Measurements from ENCODE around the gene ST14.
A peak's percentile ranks its signal among the peaks of the same experiment; 100 is the strongest.
"Not testable (repeated sequence)": the region's sequence is repeated elsewhere in the genome, so short reads cannot be mapped to it uniquely, and the experiment has no call there.

ST14 gene

DNA sequence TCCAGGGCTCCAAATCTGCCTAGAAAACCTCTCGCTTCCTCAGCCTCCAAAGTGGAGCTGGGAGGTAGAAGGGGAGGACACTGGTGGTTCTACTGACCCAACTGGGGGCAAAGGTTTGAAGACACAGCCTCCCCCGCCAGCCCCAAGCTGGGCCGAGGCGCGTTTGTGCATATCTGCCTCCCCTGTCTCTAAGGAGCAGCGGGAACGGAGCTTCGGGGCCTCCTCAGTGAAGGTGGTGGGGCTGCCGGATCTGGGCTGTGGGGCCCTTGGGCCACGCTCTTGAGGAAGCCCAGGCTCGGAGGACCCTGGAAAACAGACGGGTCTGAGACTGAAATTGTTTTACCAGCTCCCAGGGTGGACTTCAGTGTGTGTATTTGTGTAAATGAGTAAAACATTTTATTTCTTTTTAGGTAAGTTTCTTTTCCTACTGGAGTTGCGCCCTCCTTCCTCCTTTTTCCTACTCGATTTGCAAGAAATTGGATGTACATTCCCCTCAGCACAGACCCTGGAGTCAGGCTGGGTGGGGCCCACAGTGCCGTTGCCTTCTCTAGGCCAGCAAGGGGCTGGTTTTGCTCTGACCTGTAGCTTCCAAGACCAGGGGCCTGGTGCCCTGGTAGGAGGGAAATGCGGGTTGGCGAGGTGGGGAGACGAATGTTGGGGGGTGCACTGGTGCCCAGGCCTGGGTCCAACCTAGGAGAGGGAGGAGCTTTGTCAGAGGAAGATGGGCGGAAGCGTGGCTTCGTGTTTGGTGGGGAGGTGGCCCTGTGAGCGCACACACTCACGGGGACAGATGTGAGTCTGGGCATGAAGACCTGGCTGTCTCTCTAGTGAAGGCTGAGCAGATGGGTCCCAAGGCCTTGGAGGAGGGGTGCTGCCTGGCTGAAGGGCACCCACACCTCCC, 50.6 kb downstream of the ST14 start:
- DNase-seq = peak; percentile 23

DNA sequence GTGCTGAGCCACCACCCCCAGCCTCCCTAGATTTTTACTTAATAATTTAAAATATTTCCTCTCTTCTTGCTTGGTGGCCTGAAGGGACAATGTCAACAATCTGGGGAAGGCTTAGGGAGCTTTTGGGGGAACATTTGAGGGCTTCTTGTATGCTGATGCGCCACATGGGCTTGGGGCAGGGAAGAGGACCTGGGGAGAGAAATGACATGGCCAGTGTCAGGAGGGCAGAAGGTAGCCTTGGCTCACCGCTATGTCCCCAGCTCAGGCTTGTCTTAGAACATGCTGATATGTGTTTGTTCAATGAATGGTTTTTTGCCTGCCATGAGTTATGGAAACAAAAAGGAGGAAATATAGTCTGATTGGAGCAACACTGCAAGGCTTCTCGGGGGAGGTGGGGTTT, 51.6 kb downstream of the ST14 start:
- peak; percentile 26 for DNase-seq

- peak; percentile 19 for DNase-seq
Observed at GRCh38 chr11:130211781-130212401, 52.3 kb downstream of the ST14 start.

- no peak for DNase-seq
Observed at GRCh38 chr11:130212431-130212961, 52.9 kb downstream of the ST14 start.

DNA sequence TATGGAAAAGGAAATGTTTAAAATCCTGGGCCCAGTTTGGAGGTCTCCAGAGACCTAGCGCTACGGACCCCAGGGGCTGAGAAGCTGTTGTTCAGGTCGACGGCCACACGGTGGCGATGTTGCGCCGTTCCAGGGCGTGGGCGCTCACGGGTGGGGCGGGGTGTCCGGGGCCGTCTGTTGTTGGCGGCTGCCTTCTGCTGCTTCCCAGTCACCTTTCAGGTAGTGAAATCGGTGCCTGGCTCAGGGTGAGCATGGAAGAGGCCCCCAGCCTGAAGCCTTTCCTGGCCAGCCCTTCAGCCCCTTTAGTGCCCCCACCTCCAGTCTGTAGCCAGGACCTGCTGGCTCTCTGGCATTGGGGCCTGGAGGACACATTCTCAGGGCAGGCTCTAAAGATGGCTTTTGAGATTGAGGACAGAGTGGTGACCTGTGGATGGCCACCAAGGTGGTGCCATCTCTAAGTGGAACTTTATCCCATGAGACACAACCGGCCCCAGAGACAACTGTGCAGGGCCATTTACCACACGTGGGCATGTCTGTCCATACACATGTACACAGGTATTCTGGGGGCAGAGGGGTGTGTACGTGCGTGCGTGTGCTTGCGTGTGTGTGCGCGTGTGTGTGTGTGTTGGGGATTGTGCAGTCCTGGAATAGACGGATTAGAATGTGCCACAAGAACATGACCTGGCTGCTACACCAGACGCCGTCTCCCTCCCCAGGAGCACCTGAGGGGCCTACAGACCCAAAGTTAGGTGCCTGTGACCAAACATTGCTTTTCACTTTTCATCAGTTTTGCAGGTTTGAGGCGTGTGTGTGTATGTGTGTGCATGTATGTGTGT, 53.8 kb downstream of the ST14 start:
- peak; percentile 82 for DNase-seq

- no peak for DNase-seq
Observed at GRCh38 chr11:130213979-130214281, 54.3 kb downstream of the ST14 start.

DNA sequence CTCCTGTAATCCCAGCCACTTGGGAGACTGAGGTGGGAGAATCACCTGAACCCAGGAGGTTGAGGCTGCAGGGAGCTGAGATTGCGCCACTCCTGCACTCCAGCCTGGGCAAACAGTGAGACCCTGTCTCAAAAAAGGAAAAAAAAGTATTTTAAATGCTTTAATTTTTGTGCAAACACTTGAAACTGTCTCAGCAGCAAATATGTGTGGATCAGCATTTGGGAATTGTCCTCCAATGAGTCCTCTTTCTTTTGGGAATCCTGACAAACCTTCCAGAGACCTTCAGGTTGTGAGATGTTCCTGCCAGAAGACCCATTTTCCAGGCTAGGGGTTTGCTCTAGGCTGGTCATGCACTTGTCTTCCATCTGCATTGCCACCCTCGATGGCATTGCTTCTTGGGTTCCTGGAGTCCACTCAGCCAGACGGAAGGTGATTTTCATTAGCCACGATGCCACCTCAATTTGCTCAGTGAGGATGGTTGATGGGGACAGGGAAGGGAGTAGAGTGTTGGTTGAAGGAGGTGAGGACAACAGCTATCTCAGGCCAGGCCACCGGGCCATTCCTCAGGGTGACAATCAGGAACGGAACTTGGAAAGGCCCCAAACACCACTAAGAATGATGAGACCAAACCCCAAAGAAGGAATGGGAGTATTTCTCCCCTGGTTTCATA, 55.4 kb downstream of the ST14 start:
- peak; percentile 34 for DNase-seq

GRCh38 chr11:130215531-130216220, 56.1 kb downstream of the ST14 start:
- DNase-seq = peak; percentile 21

GRCh38 chr11:130216221-130216550, 56.6 kb downstream of the ST14 start:
- DNase-seq = no peak

- DNase-seq = no peak
Observed at GRCh38 chr11:130216591-130217132, 57.1 kb downstream of the ST14 start.

GRCh38 chr11:130217133-130218031, 57.8 kb downstream of the ST14 start:
- peak; percentile 27 for DNase-seq

DNA sequence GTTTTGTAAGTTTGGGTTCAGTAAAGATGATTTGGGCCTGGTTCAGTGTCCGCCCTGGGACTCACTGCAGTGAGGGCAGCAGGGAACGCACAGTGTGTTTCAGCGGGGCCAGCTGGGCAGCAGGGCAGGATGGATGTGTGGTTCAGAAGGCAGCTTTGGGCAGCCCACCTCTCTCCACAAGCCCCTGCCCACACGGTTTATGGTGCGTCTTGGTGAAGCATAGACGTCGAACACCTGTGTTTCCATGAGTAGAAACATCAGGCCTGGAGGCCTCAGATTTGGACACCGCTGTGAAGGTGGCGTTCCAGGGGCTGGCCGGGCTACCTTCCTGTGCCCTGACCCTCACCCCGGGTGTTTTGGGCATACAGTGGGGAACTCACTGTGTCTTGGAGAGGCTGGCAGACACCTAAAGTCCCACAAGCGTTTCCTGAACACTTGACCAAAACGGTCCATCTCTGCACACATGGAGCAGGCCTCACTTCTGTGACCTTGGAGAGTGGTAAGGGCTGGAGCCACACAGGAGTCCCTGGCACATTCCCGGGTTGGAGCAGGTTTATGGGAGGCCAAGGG, 59.0 kb downstream of the ST14 start:
- peak; percentile 13 for DNase-seq

GRCh38 chr11:130219148-130219547, 59.6 kb downstream of the ST14 start:
- DNase-seq = no peak

- DNase-seq = peak; percentile 35
Observed at GRCh38 chr11:130220311-130221035, 60.9 kb downstream of the ST14 start.

GRCh38 chr11:130223291-130223971, 63.8 kb downstream of the ST14 start:
- DNase-seq = peak; percentile 24

DNA sequence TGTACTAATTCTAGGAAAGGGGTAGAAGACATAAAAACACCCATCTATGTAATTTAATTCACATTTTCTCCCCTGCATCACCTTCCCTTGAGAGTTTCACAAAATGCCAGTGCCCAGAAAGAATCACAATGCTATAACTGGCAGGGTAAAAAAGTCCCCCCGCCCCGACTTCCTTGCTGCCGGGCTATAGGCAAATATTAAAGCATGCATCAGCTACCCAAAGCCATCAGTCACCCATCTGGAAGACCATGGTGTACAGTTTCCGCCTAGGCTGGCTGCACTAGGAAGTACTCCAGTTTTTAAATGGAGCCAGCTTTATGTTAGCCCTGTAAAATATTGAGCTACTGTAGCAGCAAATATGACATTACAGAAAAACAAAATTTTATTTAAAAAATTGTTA, 67.8 kb downstream of the ST14 start:
- DNase-seq = no peak

DNA sequence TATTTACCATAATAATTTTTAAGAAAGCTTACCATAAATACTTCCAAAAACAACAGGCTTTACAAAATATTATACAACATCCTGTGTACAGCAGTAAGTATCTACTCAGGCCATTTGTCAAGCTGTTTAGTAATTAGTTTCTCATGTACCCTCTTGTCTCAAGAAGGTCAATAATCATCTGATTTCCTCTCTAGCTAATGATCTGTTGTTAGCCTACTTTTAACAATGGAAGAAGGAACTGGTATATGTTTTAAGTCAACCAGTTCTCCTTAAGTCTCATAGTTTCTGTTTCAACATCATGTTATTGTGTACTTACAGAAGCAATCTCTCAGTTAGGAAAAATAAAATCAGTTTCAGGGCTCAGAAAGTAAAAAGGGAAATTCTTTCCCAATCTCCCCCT, 73.9 kb downstream of the ST14 start:
- not testable (repeated sequence) for DNase-seq

DNA sequence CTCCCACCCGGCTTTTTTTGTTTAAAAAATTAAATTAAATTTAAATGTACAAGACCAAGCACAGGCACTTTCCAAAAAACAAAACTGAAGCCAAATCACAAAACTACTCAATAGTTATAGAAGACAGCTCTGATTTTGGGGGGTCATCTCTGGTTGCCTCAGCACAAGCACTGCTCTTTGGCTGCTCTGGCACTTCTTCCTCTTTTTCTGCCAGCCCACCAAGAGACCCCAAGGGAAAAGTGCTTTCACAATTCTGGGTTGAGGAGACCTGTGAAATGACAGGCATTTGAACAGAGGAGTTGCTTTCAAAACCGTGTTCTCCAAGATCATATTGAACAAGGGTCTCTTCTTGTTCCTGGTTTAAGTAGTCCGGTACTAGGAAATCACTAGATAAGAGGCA, 74.3 kb downstream of the ST14 start:
- DNase-seq = not testable (repeated sequence)

DNA sequence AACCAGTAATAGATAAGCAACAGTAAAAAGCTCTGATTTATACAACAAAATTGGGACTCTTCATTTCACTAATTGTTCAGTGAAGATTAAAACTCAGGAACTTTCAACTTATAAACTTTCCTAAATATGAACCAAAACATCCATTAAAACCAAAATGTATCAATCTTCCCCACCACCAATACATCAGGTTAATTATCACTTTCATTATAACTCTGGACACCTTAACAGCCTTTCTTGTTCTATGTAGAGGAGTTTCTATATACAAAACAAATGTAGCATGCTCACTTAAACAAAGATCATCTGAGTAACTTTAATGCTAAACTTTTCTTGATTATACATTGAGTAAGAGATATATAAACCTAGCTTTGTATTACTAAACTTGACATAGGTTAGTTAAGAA, 74.7 kb downstream of the ST14 start:
- no peak for DNase-seq

Data from right forelimb (tissue), 1 donor.